Adrenal gland (tissue), 5 donors: ENCODE results near the gene AMIGO2.
A peak's percentile ranks its signal among the peaks of the same experiment; 100 is the strongest.

Experiments used
- CTCF ChIP-seq, 6 experiments: fragments of 450-650 bp in 4 of 6; fragments of 200-600 bp in 2 of 6; sonication (generic) in 1 of 6; IDR thresholded peaks; 1 replicate in 5 of 6; 2 replicates in 1 of 6; pipeline versions ENCODE4 v1.5.1 to v1.8.0; 2016 to 2021; ENCODE audit warnings: antibody characterized with exemption in 6 of 6, mild to moderate bottlenecking in 2 of 6, moderate library complexity in 1 of 6
- POLR2A ChIP-seq, 2 donors: fragments of 450-650 bp; IDR thresholded peaks; one replicate each; pipeline ENCODE4 v1.6.1; 2017; ENCODE audit warnings: antibody characterized with exemption in 2 of 2, mild to moderate bottlenecking in 2 of 2, moderate library complexity in 1 of 2
- donor health status: DM: no; HTN: no; CAD: no.

GRCh38 chr12:47078733-47079467, 859 bp downstream of the AMIGO2 start:
- no peak for TF ChIP-seq CTCF (IDR thresholded peaks at IDR 0.05)
- peak in 1 of 2 donors; percentile 37 for TF ChIP-seq POLR2A (IDR thresholded peaks at IDR 0.05)
